HEK293 (cell line): ENCODE measurements around the gene CRYZL1.

Source experiments
- CTCF ChIA-PET: fragments of 350-600 bp; formaldehyde crosslinking; extraction: SDS; loops from one replicate; lab custom pipeline; 2021; ENCODE audit warnings: antibody characterized with exemption; lab: Yijun Ruan, JAX
- POLR2A ChIA-PET: fragments of 300-600 bp; formaldehyde crosslinking; extraction: SDS; loops from one replicate; lab custom pipeline; 2020; ENCODE audit warnings: antibody characterized with exemption, inconsistent platforms; lab: Yijun Ruan, JAX
- H3K27ac ChIP-seq: fragments of 200-500 bp; sonication (Bioruptor generic); 2 replicates; pipeline ENCODE4 v1.5.1; 2014; ENCODE audit warnings: low read depth, low read length, control low read depth, inconsistent platforms; ENCODE audit errors: extremely low read depth
- H3K36me3 ChIP-seq, 2 experiments: fragments of 200-500 bp in 1 of 2; sonication (Bioruptor generic) in 1 of 2; 1 replicate in 1 of 2; 2 replicates in 1 of 2; pipeline ENCODE4 v1.5.1; 2014 to 2017; ENCODE audit warnings: inconsistent platforms in 2 of 2, low read length in 2 of 2; ENCODE audit not compliant: control insufficient read depth in 2 of 2, insufficient read depth in 1 of 2
- H3K4me1 ChIP-seq: fragments of 200-500 bp; sonication (Bioruptor generic); 2 replicates; pipeline ENCODE4 v1.5.1; 2014; ENCODE audit warnings: mild to moderate bottlenecking, low read length, inconsistent platforms; ENCODE audit not compliant: control insufficient read depth, insufficient read depth
- H3K4me3 ChIP-seq: 2 replicates; pipeline ENCODE4 v1.5.1; 2011; ENCODE audit warnings: low read depth, mild to moderate bottlenecking, control low read depth, low read length, moderate library complexity
- H3K9me3 ChIP-seq: fragments of 200-500 bp; sonication (Bioruptor generic); 2 replicates; pipeline ENCODE4 v1.5.1; 2014; ENCODE audit warnings: low read depth, low read length, inconsistent platforms; ENCODE audit not compliant: control insufficient read depth, insufficient read depth
- ATF2 ChIP-seq: fragments of 450-650 bp; formaldehyde crosslinking; IDR thresholded peaks from 2 replicates; pipeline ENCODE4 v1.5.1; 2016; ENCODE audit warnings: missing biosample characterization, missing genetic modification characterization, low read depth
- FEZF1 ChIP-seq: fragments of 450-650 bp; formaldehyde crosslinking; IDR thresholded peaks from 2 replicates; pipeline ENCODE4 v1.5.1; 2016; ENCODE audit warnings: missing biosample characterization, missing genetic modification characterization
- KLF1 ChIP-seq: fragments of 450-650 bp; formaldehyde crosslinking; IDR thresholded peaks from 2 replicates; pipeline ENCODE4 v1.5.1; 2016; ENCODE audit warnings: missing biosample characterization, missing genetic modification characterization
- KLF10 ChIP-seq: fragments of 450-650 bp; IDR thresholded peaks from 2 replicates; pipeline ENCODE4 v1.5.1; 2018; ENCODE audit warnings: missing biosample characterization, mild to moderate bottlenecking, missing genetic modification characterization
- KLF8 ChIP-seq: fragments of 450-650 bp; formaldehyde crosslinking; IDR thresholded peaks from 2 replicates; pipeline ENCODE4 v1.5.1; 2016; ENCODE audit warnings: missing biosample characterization, missing genetic modification characterization
- OSR2 ChIP-seq: fragments of 450-650 bp; formaldehyde crosslinking; IDR thresholded peaks from 2 replicates; pipeline ENCODE4 v1.5.1; 2016; ENCODE audit warnings: missing biosample characterization, missing genetic modification characterization
- PATZ1 ChIP-seq: fragments of 450-650 bp; formaldehyde crosslinking; IDR thresholded peaks from 2 replicates; pipeline ENCODE4 v1.5.1; 2016; ENCODE audit warnings: missing biosample characterization, missing genetic modification characterization
- PRDM1 ChIP-seq: fragments of 450-650 bp; formaldehyde crosslinking; IDR thresholded peaks from 2 replicates; pipeline ENCODE4; 2016; ENCODE audit warnings: missing biosample characterization, missing genetic modification characterization
- SP3 ChIP-seq: fragments of 450-650 bp; formaldehyde crosslinking; IDR thresholded peaks from 2 replicates; pipeline ENCODE4 v1.5.1; 2016; ENCODE audit warnings: missing biosample characterization, missing genetic modification characterization
- TSHZ1 ChIP-seq: fragments of 450-650 bp; formaldehyde crosslinking; IDR thresholded peaks from 2 replicates; pipeline ENCODE4 v1.5.1; 2016; ENCODE audit warnings: missing biosample characterization, missing genetic modification characterization, borderline replicate concordance
- WT1 ChIP-seq: fragments of 450-650 bp; formaldehyde crosslinking; IDR thresholded peaks from 2 replicates; pipeline ENCODE4 v1.5.1; 2016; ENCODE audit warnings: missing biosample characterization, missing genetic modification characterization
- ZBTB17 ChIP-seq: fragments of 450-650 bp; formaldehyde crosslinking; IDR thresholded peaks from 2 replicates; pipeline ENCODE4 v1.5.1; 2016; ENCODE audit warnings: missing biosample characterization, missing genetic modification characterization
- ZFP3 ChIP-seq: fragments of 450-650 bp; formaldehyde crosslinking; IDR thresholded peaks from 2 replicates; pipeline ENCODE4 v1.5.1; 2016; ENCODE audit warnings: low read depth, missing biosample characterization, missing genetic modification characterization
- ZNF132 ChIP-seq: fragments of 450-650 bp; formaldehyde crosslinking; IDR thresholded peaks from 2 replicates; pipeline ENCODE4 v1.5.1; 2017; ENCODE audit warnings: missing biosample characterization, missing genetic modification characterization, borderline replicate concordance
- ZNF138 ChIP-seq: fragments of 450-650 bp; formaldehyde crosslinking; IDR thresholded peaks from 2 replicates; pipeline ENCODE4 v1.5.1; 2016; ENCODE audit warnings: missing biosample characterization, missing genetic modification characterization, borderline replicate concordance
- ZNF169 ChIP-seq: fragments of 450-650 bp; formaldehyde crosslinking; IDR thresholded peaks from 2 replicates; pipeline ENCODE4 v1.5.1; 2016; ENCODE audit warnings: missing biosample characterization, missing genetic modification characterization
- ZNF18 ChIP-seq: fragments of 450-650 bp; formaldehyde crosslinking; IDR thresholded peaks from 2 replicates; pipeline ENCODE4 v1.5.1; 2016; ENCODE audit warnings: missing biosample characterization, missing genetic modification characterization
- ZNF341 ChIP-seq: fragments of 450-650 bp; formaldehyde crosslinking; IDR thresholded peaks from 2 replicates; pipeline ENCODE4; 2016; ENCODE audit warnings: low read depth, missing biosample characterization, missing genetic modification characterization
- ZNF362 ChIP-seq: fragments of 450-650 bp; formaldehyde crosslinking; IDR thresholded peaks from 2 replicates; pipeline ENCODE4 v1.5.1; 2016; ENCODE audit warnings: missing biosample characterization, missing genetic modification characterization
- ZNF391 ChIP-seq: fragments of 450-650 bp; formaldehyde crosslinking; IDR thresholded peaks from 2 replicates; pipeline ENCODE4 v1.5.1; 2016; ENCODE audit warnings: low read depth, missing biosample characterization, missing genetic modification characterization, borderline replicate concordance
- ZNF394 ChIP-seq: fragments of 450-650 bp; formaldehyde crosslinking; IDR thresholded peaks from 2 replicates; pipeline ENCODE4 v1.5.1; 2016; ENCODE audit warnings: missing biosample characterization, missing genetic modification characterization, mild to moderate bottlenecking, moderate library complexity, borderline replicate concordance
- ZNF558 ChIP-seq: fragments of 450-650 bp; formaldehyde crosslinking; IDR thresholded peaks from 2 replicates; pipeline ENCODE4 v1.5.1; 2016; ENCODE audit warnings: missing biosample characterization, missing genetic modification characterization
- ZNF585B ChIP-seq: fragments of 450-650 bp; formaldehyde crosslinking; IDR thresholded peaks from 2 replicates; pipeline ENCODE4 v1.5.1; 2016; ENCODE audit warnings: missing biosample characterization, missing genetic modification characterization
- ZNF600 ChIP-seq: fragments of 450-650 bp; formaldehyde crosslinking; IDR thresholded peaks from 2 replicates; pipeline ENCODE4 v1.5.1; 2016; ENCODE audit warnings: missing biosample characterization, missing genetic modification characterization
- ZNF624 ChIP-seq: fragments of 450-650 bp; formaldehyde crosslinking; IDR thresholded peaks from 2 replicates; pipeline ENCODE4 v1.5.1; 2017; ENCODE audit warnings: missing biosample characterization, missing genetic modification characterization
- ZNF629 ChIP-seq: fragments of 450-650 bp; formaldehyde crosslinking; IDR thresholded peaks from 2 replicates; pipeline ENCODE4 v1.5.1; 2017; ENCODE audit warnings: missing biosample characterization, missing genetic modification characterization
- ZNF670 ChIP-seq: fragments of 450-650 bp; formaldehyde crosslinking; IDR thresholded peaks from 2 replicates; pipeline ENCODE4 v1.5.1; 2016; ENCODE audit warnings: missing biosample characterization, missing genetic modification characterization, low read depth
- ZNF701 ChIP-seq: fragments of 450-650 bp; formaldehyde crosslinking; IDR thresholded peaks from 2 replicates; pipeline ENCODE4 v1.5.1; 2016; ENCODE audit warnings: missing biosample characterization, missing genetic modification characterization
- ZXDB ChIP-seq: fragments of 450-650 bp; formaldehyde crosslinking; IDR thresholded peaks from 2 replicates; pipeline ENCODE4 v1.5.1; 2016; ENCODE audit warnings: missing biosample characterization, missing genetic modification characterization

Gene CRYZL1

GRCh38 chr21:33655588-33656221, 14.2 kb upstream of the CRYZL1 start:
- POLR2A ChIA-PET, result interaction anchor here (0.6 to 1.4 kb wide), 4 partner anchors 11 to 225 kb away, joined by 3 to 5 read pairs (median 4); no protein-coding TSS in a partner anchor
- CTCF ChIA-PET, result interaction anchor here (0.6 kb wide), 2 partner anchors 222 to 892 kb away, joined by 3 to 4 read pairs; no protein-coding TSS in a partner anchor
- Histone ChIP-seq H3K27ac (no peak overlapping the region), H3K36me3 (no peaks in the 10 kb centered on the region), H3K4me1 (peaks cover 28% of the 10 kb centered on the region), H3K9me3 (no peaks in the 10 kb centered on the region), H3K4me3 (no peak overlapping the region)
- 0 out of 2 replicates have a peak, but pooled peaks have one; percentile 19 for TF ChIP-seq OSR2
- no peak for TF ChIP-seq ZNF341 (tag by site-specific recombination)
- TF ChIP-seq SP3 (tag by site-specific recombination), result peak; percentile 48; the same call in 1 of the 2 replicates
- peak; percentile 91 for TF ChIP-seq ATF2 (tag by site-specific recombination)
- TF ChIP-seq WT1, result peak; percentile 44; the same call in 1 of the 2 replicates
- TF ChIP-seq FEZF1 (tag by site-specific recombination), result no peak
- peak; percentile 60 for TF ChIP-seq ZBTB17 (tag by site-specific recombination)
- TF ChIP-seq KLF8 (tag by site-specific recombination), result peak; percentile 91
- 0 out of 2 replicates have a peak, but pooled peaks have one; percentile 43 for TF ChIP-seq ZNF558
- TF ChIP-seq ZNF18 (tag by site-specific recombination), result no peak
- peak; percentile 50; the same call in 1 of the 2 replicates for TF ChIP-seq TSHZ1 (tag by site-specific recombination)
- peak; percentile 61 for TF ChIP-seq PATZ1
- no peak for TF ChIP-seq ZNF132 (tag by site-specific recombination)
- peak; percentile 50; the same call in 1 of the 2 replicates for TF ChIP-seq ZXDB
- peak; percentile 58; the same call in 1 of the 2 replicates for TF ChIP-seq KLF10
- no peak for TF ChIP-seq KLF1
- TF ChIP-seq PRDM1 (tag by site-specific recombination), result peak; percentile 94
- peak; percentile 90 for TF ChIP-seq ZNF600 (tag by site-specific recombination)
- TF ChIP-seq ZNF585B (tag by site-specific recombination), result no peak
- TF ChIP-seq ZNF670 (tag by site-specific recombination), result no peak
- no peak for TF ChIP-seq ZNF701 (tag by site-specific recombination)
- TF ChIP-seq ZNF391 (tag by site-specific recombination), result peak; percentile 64; the same call in 1 of the 2 replicates
- TF ChIP-seq ZNF138, result no peak
- peak; percentile 69; the same call in 1 of the 2 replicates for TF ChIP-seq ZNF394 (tag by site-specific recombination)
- no peak for TF ChIP-seq ZNF169
- no peak for TF ChIP-seq ZNF624 (tag by site-specific recombination)
- peak; percentile 88 for TF ChIP-seq ZNF629 (tag by site-specific recombination)
- peak; percentile 97 for TF ChIP-seq ZNF362 (tag by site-specific recombination)
- TF ChIP-seq ZFP3 (tag by site-specific recombination), result no peak
